ENCODE data around the gene CAPN1. TPM values are rescaled to one million over a fixed set of nuclear protein-coding genes. Genes with fewer than 3 reads are reported as not detected.
A peak's percentile ranks its signal among the peaks of the same experiment; 100 is the strongest.
"Not testable (repeated sequence)": the region's sequence is repeated elsewhere in the genome, so short reads cannot be mapped to it uniquely, and the experiment has no call there.

The CAPN1 gene
- total RNA-seq, result 125 TPM

- intact Hi-C loops (cut with DNase I), result no loop called here
- DNase-seq (ENCODE audit: low spot score), result peak; percentile 83
- ATAC-seq, result peak; percentile 80
These were observed at the start of gene CAPN1 for GRCh38 chr11:65181569-65182257. Gene CAPN1 (plus strand): TSS chr11:65181928. CDS start chr11:65182702, 774 bp downstream.

GRCh38 chr11:65132238-65132987 lies 49.3 kb upstream of the CAPN1 start:
- intact Hi-C loops (cut with DNase I), result no loop called here
- peak; percentile 56 for DNase-seq (ENCODE audit: low spot score)

GRCh38 chr11:65132988-65133700 lies 48.6 kb upstream of the CAPN1 start:
- intact Hi-C loops (cut with DNase I), result no loop called here

More at GRCh38 chr11:65132238-65132987, 49.3 kb upstream of the CAPN1 start:
- ATAC-seq, result no peak

GRCh38 chr11:65133724-65134123 lies 48.0 kb upstream of the CAPN1 start:
- peak; percentile 27 for ATAC-seq
- intact Hi-C loops (cut with DNase I), result no loop called here
- DNase-seq (ENCODE audit: low spot score), result peak; percentile 79

More at GRCh38 chr11:65132988-65133700, 48.6 kb upstream of the CAPN1 start:
- DNase-seq (ENCODE audit: low spot score) (peak; percentile 64), ATAC-seq (no peak)

DNA sequence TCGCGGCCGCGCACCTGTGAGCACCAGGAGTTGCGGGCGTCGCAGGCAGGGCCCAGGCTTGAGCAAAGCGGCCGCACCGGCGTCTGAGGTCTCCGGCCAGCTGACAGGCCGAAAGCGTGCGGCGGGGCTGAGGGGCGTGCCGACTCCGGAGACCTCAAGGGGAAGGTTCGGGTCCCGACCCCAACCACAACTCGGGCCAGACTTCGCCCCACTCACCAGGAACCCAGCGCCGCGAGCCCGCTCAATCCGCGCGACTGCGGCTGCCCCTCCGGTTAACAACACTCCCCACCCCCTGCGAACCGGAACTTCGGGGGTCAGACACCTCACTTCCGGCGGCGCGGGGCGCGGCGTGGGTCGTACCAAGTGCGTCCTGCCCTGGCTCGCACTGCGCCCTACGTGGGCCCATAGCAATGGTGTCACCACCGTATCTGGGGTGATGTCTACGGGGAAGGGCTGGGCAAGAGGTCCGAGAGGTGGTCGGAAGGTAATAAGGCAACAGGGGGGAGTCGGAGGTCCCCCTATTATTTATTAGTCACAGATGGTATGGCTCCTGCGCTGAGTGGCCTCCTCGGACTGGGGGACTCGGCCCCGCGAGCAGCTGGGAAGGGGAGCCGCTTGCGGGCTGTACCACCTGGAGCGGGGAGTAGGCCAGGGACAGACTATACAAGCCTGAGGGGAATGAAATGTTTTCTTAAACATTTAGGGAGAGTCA lies 47.3 kb upstream of the CAPN1 start, which contains the start of gene SYVN1:
TSS of gene SYVN1 (minus strand) at position 280 of the 712 bp plus-strand sequence. CDS start 918 bp downstream, outside the sequence.
- intact Hi-C loops (cut with DNase I), result no loop called here
- peak; percentile 96 for ATAC-seq

DNA sequence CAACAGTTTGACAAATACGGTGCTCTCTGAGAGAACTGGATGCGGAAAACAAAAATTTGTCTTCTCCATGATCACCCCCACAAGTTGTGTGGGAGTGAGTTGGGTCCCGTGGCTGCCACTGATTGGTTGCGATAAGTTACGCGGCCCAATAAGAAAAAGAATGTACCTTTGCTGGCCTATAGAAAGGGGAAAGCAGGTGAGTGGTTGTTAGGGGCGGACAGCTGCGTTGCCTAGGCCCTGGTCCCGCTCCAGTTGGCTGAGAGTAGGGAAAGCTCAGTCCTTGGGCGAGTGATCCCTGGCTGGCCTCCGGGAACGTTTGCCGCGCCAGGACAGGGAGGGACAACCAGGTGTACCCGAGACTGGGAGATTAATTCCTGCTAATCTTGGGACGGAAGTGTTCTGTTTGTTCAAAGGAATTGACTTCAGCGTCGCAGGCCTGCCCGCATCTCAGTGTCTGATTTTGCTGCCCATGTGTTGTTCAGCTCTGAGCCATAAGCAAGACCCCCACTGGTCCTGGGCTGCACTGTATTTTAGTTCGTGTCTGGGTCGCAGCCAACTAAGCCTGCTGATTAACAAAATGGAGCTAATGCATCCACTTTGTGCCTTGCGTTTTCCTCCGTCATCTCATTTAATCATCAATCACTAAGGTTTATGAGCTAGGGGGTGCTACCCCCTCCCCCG lies 46.6 kb upstream of the CAPN1 start:
- ATAC-seq, result peak; percentile 94
- DNase-seq (ENCODE audit: low spot score), result peak; percentile 90
- intact Hi-C loops (cut with DNase I), result no loop called here

More for the DNA sequence above, 47.3 kb upstream of the CAPN1 start, which contains the start of gene SYVN1:
- DNase-seq (ENCODE audit: low spot score), result peak; percentile 96

- intact Hi-C loops (cut with DNase I), result no loop called here
- ATAC-seq (no peak), DNase-seq (ENCODE audit: low spot score) (peak; percentile 51)
These were observed 46.0 kb upstream of the CAPN1 start for GRCh38 chr11:65135633-65136145.

DNA sequence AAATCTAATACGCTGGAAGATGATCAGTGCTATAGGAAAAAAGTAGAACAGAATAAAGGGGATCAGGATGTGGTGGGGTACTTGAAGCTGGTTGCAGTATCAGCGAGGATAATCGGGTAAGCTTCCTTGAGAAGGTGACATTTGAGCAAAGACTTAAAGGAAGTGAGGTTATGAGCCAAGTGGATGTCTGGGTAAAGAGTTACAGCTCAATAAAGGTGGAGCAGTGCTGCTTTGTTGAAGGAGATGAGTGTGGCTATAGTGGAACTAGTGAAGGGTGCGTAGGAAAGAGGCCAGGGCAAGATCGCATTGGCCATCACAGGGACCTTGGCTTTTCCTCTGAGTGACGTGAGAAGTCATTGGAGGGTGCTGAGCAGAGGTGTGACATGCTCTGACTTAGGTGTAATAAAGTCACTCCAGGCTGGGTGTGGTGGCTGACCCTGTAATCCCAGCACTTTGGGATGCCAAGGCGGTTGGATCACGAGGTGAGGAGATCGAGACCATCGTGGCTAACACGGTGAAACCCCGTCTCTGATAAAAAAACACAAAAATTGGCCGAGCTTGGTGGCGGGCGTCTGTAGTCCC lies 45.1 kb upstream of the CAPN1 start:
- peak; percentile 34 for DNase-seq (ENCODE audit: low spot score)
- intact Hi-C loops (cut with DNase I), result no loop called here
- no peak for ATAC-seq

DNA sequence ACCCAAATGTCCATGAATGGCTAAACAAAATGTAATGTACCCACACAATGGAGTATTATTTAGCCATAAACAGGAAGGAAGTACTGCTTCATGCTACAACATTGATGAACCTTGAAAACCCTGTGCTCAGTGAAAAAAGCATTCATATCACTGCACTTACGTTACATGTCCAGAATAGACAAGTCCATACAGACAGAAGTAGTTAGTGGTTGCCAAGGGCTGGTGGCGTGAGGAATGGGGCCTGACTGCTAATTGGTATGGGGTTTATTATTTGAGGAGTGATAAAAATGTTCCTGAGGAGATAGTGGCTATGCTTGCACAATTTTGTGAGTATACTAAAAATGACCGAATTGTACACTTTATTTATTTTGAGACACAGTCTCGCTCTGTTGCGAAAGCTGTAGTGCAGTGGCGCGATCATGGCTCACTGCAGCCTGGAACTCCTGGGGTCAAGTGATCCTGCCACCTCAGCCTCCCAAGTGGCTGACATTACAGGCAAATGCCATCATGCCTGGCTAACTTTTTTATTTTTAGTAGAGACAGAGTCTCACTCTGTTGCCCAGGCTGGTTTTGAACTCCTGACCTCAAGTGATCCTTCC lies 39.7 kb upstream of the CAPN1 start:
- ATAC-seq (no peak), DNase-seq (ENCODE audit: low spot score) (no peak)
- intact Hi-C loops (cut with DNase I), result no loop called here

GRCh38 chr11:65147352-65148075 lies 34.2 kb upstream of the CAPN1 start:
- ATAC-seq (no peak), DNase-seq (ENCODE audit: low spot score) (no peak)
- intact Hi-C loops (cut with DNase I), result no loop called here

DNA sequence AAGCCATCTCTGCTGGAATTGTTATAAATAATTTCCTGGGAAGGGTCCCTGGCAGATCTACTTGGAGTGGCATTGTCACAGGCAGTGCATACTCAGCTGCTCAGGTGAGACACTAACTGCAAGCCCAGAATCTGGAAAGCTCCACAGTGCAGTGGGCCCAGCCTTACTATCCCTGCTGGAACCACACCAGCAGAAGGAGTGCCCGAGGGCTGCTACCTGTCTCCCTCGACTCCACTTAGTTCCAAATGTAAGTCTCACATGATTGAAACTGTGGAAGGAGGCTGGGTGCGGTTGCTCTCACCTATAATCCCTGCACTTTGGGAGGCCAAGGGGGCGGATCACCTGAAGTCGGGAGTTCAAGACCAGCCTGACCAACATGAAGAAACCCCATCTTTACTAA lies 33.1 kb upstream of the CAPN1 start:
- no peak for ATAC-seq
- DNase-seq (ENCODE audit: low spot score), result peak; percentile 44
- intact Hi-C loops (cut with DNase I), result no loop called here

DNA sequence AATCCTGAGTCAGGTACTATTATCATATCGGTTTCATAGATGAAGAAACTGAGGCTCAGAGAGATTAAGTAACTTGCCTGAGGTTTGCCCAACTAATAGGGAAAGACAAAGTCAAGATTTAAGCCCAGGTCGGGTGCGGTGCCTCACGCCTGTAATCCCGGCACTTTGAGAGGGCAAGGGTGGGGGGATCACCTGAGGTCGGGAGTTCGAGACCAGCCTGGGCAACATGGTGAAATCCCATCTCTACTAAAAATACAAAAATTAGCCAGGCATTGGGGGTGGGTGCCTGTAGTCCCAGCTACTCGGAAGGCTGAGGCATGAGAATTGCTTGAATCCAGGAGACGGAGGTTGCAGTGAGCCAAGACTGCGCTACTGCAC lies 31.6 kb upstream of the CAPN1 start:
- peak; percentile 36 for DNase-seq (ENCODE audit: low spot score)
- intact Hi-C loops (cut with DNase I); ATAC-seq: not testable (repeated sequence)

DNA sequence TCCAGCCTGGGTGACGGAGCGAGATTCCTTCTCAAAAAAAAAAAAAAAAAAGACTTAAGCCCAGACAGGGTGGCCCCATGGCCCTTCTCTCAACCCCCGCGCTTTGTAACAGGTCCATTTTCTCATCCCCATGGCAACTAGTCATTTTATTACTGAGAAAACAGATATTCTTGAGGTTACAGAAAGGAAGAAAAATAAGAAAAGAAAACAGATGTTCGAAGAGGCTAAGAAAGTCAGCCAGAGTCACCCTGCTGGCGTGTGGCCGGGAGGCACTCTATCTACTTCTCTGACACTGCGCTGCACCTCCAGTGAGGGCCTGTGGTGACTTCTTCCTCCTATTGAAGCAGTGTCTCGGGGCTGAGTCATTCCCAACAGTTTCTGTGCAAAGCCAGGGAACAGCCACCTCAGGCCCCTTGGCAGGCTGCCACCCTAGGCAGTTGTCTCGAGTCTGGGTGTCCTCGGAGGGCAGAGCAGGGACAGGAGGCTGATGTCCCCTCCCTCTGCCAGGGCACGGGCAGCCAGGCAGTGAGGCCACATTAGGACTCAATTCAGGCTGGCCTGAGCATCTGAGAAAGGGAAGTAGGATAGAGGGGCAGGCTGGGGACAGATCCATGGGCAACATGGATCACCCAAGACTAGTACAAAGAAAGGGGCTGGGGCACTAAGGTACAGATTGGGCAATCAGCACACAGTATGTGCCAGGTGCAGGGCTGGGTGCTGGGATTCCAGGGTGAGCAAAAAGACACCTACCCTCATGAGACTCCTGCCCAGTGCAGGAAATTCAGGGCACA lies 31.0 kb upstream of the CAPN1 start:
- intact Hi-C loops (cut with DNase I), result no loop called here
- peak; percentile 84 for DNase-seq (ENCODE audit: low spot score)

GRCh38 chr11:65151331-65151899 lies 30.3 kb upstream of the CAPN1 start:
- DNase-seq (ENCODE audit: low spot score) (peak; percentile 7), ATAC-seq (no peak)
- intact Hi-C loops (cut with DNase I), result no loop called here

More for the DNA sequence above, 31.0 kb upstream of the CAPN1 start:
- ATAC-seq, result peak; percentile 92

DNA sequence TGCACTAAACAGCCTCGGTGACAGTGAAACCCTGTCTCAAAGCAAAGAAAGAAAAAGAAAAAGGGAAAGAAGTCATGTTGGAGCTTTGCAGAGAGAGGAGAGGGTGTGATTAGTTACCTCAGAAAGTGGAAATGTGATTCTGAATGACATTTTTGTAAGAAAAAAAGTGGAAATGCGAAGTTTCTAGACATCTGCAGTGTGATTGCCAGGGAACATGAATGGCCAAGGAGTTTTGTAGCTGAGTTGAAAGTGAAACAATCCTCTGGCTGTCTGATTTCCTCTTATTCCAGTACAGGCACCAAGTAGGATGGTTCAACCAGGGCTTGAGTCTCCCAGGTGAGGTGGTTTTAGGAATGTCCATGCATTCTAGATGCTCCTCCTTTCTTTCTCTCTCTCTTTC lies 29.6 kb upstream of the CAPN1 start:
- DNase-seq (ENCODE audit: low spot score), result peak; percentile 6
- intact Hi-C loops (cut with DNase I), result no loop called here
- no peak for ATAC-seq

GRCh38 chr11:65156256-65156655 lies 25.5 kb upstream of the CAPN1 start:
- intact Hi-C loops (cut with DNase I), result no loop called here
- no peak for DNase-seq (ENCODE audit: low spot score)
- ATAC-seq, result no peak

Data from sciatic nerve (tissue), 2 donors.